WTC11 (cell line): Measurements from ENCODE around the gene TMEM30A. TPM values are rescaled to one million over a fixed set of nuclear protein-coding genes. Genes with fewer than 3 reads are reported as not detected.
A peak's percentile ranks its signal among the peaks of the same experiment; 100 is the strongest.

Experiments
- ATAC-seq: fragments of 200-7000 bp; cut with Tn5 transposase; 2 replicates; pipeline ENCODE4 v1.10.0; 2021; ENCODE audit warnings: mild to moderate bottlenecking, moderate library complexity
- CTCF ChIA-PET: fragments of 300-600 bp; sonication (Branson Sonifier 250); formaldehyde crosslinking; loops from one replicate; lab custom pipeline; 2021; ENCODE audit warnings: antibody characterized with exemption; lab: Charles Lee
- POLR2A ChIA-PET: fragments of 350-600 bp; sonication (Branson Sonifier 250); formaldehyde crosslinking; loops from one replicate; lab custom pipeline; 2021; ENCODE audit warnings: antibody characterized with exemption; lab: Charles Lee
- DNase-seq: peaks from one replicate; pipeline ENCODE4 v3.0.0; 2021; ENCODE audit warnings: low spot score
- H3K27ac Mint-ChIP-seq: 2 replicates; pipeline ENCODE4 v1.8.0; 2021; ENCODE audit warnings: mixed read lengths
- H3K27me3 Mint-ChIP-seq: 2 replicates; pipeline ENCODE4 v1.8.0; 2021; ENCODE audit warnings: low read depth, mild to moderate bottlenecking, moderate library complexity, mixed read lengths
- H3K36me3 Mint-ChIP-seq: 2 replicates; pipeline ENCODE4 v1.8.0; 2021; ENCODE audit warnings: mixed read lengths
- H3K4me1 Mint-ChIP-seq: 2 replicates; pipeline ENCODE4 v1.8.0; 2022; ENCODE audit warnings: mixed read lengths
- H3K4me3 Mint-ChIP-seq: 2 replicates; pipeline ENCODE4 v1.8.0; 2021; ENCODE audit warnings: mild to moderate bottlenecking, moderate library complexity, mixed read lengths
- H3K9me3 Mint-ChIP-seq: 2 replicates; pipeline ENCODE4 v1.8.0; 2021; ENCODE audit warnings: mixed read lengths
- AFF4 ChIP-seq: sonication (generic); formaldehyde crosslinking; IDR thresholded peaks from 2 replicates; pipeline ENCODE4 v1.8.1; 2023; ENCODE audit warnings: mild to moderate bottlenecking, missing genetic modification reagents, borderline replicate concordance
- ARID4B ChIP-seq: sonication (generic); formaldehyde crosslinking; IDR thresholded peaks from 2 replicates; pipeline ENCODE4 v1.8.0; 2023; ENCODE audit warnings: missing genetic modification reagents, mild to moderate bottlenecking, borderline replicate concordance
- ATF3 ChIP-seq: sonication (generic); formaldehyde crosslinking; conservative IDR thresholded peaks from 2 replicates; pipeline ENCODE4 v1.8.1; 2022; ENCODE audit warnings: mild to moderate bottlenecking, missing genetic modification reagents
- ELF4 ChIP-seq: sonication (generic); formaldehyde crosslinking; IDR thresholded peaks from 2 replicates; pipeline ENCODE4 v1.8.1; 2022; ENCODE audit warnings: low read depth, mild to moderate bottlenecking, moderate library complexity, missing genetic modification reagents
- ETV6 ChIP-seq: sonication (generic); formaldehyde crosslinking; IDR thresholded peaks from 2 replicates; pipeline ENCODE4 v1.8.1; 2022; ENCODE audit warnings: mild to moderate bottlenecking, missing genetic modification reagents
- FOXK1 ChIP-seq: sonication (generic); formaldehyde crosslinking; IDR thresholded peaks from 2 replicates; pipeline ENCODE4 v1.8.0; 2022; ENCODE audit warnings: mild to moderate bottlenecking, moderate library complexity, missing genetic modification reagents
- GRHL2 ChIP-seq: fragments of 250-450 bp; sonication (Bioruptor Pico); IDR thresholded peaks from 2 replicates; pipeline ENCODE4 v1.8.0; 2022; ENCODE audit warnings: mild to moderate bottlenecking, moderate library complexity; ENCODE audit not compliant: insufficient replicate concordance, severe bottlenecking
- HMGXB4 ChIP-seq: sonication (generic); formaldehyde crosslinking; IDR thresholded peaks from 2 replicates; pipeline ENCODE4 v1.8.1; 2023; ENCODE audit warnings: mild to moderate bottlenecking, moderate library complexity, missing genetic modification reagents
- MYBL2 ChIP-seq: sonication (generic); formaldehyde crosslinking; IDR thresholded peaks from 2 replicates; pipeline ENCODE4 v1.8.1; 2023; ENCODE audit warnings: mild to moderate bottlenecking, moderate library complexity, missing genetic modification reagents
- NR2C2 ChIP-seq: sonication (generic); formaldehyde crosslinking; IDR thresholded peaks from 2 replicates; pipeline ENCODE4 v1.8.0; 2022; ENCODE audit warnings: mild to moderate bottlenecking, missing genetic modification reagents
- STAT6 ChIP-seq: sonication (generic); formaldehyde crosslinking; conservative IDR thresholded peaks from 2 replicates; pipeline ENCODE4 v1.8.1; 2023; ENCODE audit warnings: mild to moderate bottlenecking, low read depth, missing genetic modification reagents, moderate library complexity
- TEAD4 ChIP-seq: sonication (generic); formaldehyde crosslinking; IDR thresholded peaks from 2 replicates; pipeline ENCODE4 v1.8.0; 2022; ENCODE audit warnings: mild to moderate bottlenecking, missing genetic modification reagents
- ZBTB43 ChIP-seq: sonication (generic); formaldehyde crosslinking; IDR thresholded peaks from 2 replicates; pipeline ENCODE4 v1.8.1; 2023; ENCODE audit warnings: mild to moderate bottlenecking, missing genetic modification reagents
- ZNF219 ChIP-seq: sonication (generic); formaldehyde crosslinking; IDR thresholded peaks from 2 replicates; pipeline ENCODE4 v1.8.0; 2023; ENCODE audit warnings: missing genetic modification reagents, mild to moderate bottlenecking, borderline replicate concordance
- ZNF423 ChIP-seq: fragments of 250-450 bp; sonication (Bioruptor Pico); IDR thresholded peaks from 2 replicates; pipeline ENCODE4 v2.1.2; 2022; ENCODE audit warnings: mild to moderate bottlenecking, moderate library complexity
- total RNA-seq: library from RNA; stranded (reverse); gene quantifications from 3 replicates; pipeline ENCODE4 v1.2.3, GENCODE V29; 2021

Gene TMEM30A
- total RNA-seq, 1 experiment from 2014 or later = 81.2 TPM

GRCh38 chr6:75208298-75209183 is 76.1 kb downstream of the TMEM30A start (continued):
- TF ChIP-seq AFF4 (no peak), ZNF423 (peak; percentile 70), ARID4B (CRISPR knock-in tag) (no peak), HMGXB4 (CRISPR knock-in tag) (0 out of 2 replicates have a peak, but pooled peaks have one; percentile 41), ELF4 (CRISPR knock-in tag) (no peak), STAT6 (CRISPR knock-in tag) (no peak)

DNA sequence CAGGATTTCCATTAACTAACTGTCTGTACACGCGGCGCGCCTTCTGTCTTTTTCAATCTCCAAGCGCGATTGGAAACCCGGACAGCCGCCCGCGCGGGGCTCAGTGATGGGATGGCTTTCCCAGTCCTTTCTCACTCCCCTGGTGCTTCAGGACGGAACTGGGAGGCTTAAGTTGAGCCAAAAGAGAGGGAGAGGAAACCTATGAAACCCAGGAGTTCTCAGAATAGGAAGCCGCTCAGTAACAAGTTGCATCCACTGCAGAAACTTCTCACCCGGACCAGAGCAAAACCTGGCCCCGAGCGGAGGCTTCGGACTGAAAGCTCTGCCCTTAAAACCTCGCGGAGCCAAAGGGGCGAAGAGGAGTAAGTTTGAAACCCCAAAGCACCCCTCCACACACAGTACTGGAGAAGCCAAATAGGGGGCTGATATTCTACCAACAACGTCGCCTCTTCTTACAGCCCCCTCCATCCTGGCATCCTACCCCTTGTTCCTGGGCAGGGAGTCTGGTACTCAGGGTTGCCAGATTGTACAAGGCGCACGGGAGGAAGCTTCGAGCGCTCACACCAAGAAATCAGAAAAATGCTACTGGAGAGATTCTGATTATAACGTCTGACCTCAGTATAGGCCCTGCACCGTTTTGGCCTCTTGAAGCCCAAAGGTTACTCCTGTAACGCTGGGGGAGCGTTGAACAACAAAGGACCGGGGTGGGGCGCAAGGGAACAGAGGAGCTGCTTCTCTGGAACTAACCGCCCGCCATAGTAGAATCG is 77.8 kb downstream of the TMEM30A start:
- H3K27me3 Mint-ChIP-seq = peaks cover 83% of the 10 kb centered on the region
- peak overlapping the region; percentile 85 for H3K4me3 Mint-ChIP-seq
- H3K9me3 Mint-ChIP-seq = no peaks in the 10 kb centered on the region
- H3K27ac Mint-ChIP-seq = no peak overlapping the region
- ChIA-PET POLR2A (no interaction called here), CTCF (interaction anchor here (0.6 to 3.0 kb wide), 6 partner anchors 37 to 1756 kb away, joined by 3 to 18 read pairs (median 4); partner anchors contain the start of gene COX7A2)
- DNase-seq = peak; percentile 29
- peaks cover 70% of the 10 kb centered on the region for H3K4me1 Mint-ChIP-seq
- no peaks in the 10 kb centered on the region for H3K36me3 Mint-ChIP-seq
- peak; percentile 0; the same call in 1 of the 2 replicates for ATAC-seq
- TF ChIP-seq FOXK1 (CRISPR knock-in tag) (no peak), STAT6 (CRISPR knock-in tag) (no peak), GRHL2 (no peak), ZBTB43 (CRISPR knock-in tag) (no peak), MYBL2 (CRISPR knock-in tag) (no peak), NR2C2 (no peak), TEAD4 (no peak), ATF3 (CRISPR knock-in tag) (no peak), ETV6 (CRISPR knock-in tag) (no peak), ZNF219 (CRISPR knock-in tag) (no peak)
